BE2C (cell line): ENCODE measurements around the gene ZNF792.
"Not testable (repeated sequence)": the region's sequence is repeated elsewhere in the genome, so short reads cannot be mapped to it uniquely, and the experiment has no call there.

Experiments used
- DNase-seq: peaks from one replicate; pipeline ENCODE4 v3.0.0-alpha.2; 2020
- H3K27me3 ChIP-seq: fragments of 250-450 bp; sonication (Bioruptor Pico); 2 replicates; pipeline ENCODE4 v1.5.1; 2020; ENCODE audit warnings: mild to moderate bottlenecking
- H3K36me3 ChIP-seq: fragments of 250-450 bp; sonication (Bioruptor Pico); 2 replicates; pipeline ENCODE4 v1.5.1; 2020; ENCODE audit warnings: mild to moderate bottlenecking
- H3K4me1 ChIP-seq: fragments of 250-450 bp; sonication (Bioruptor Pico); 2 replicates; pipeline ENCODE4 v1.5.1; 2020
- H3K4me3 ChIP-seq: 2 replicates; pipeline ENCODE4 v1.5.1; 2011; ENCODE audit warnings: low read depth, low read length
- H3K9me3 ChIP-seq: fragments of 250-450 bp; sonication (Bioruptor Pico); 2 replicates; pipeline ENCODE4 v1.5.1; 2020
- CTCF ChIP-seq: IDR thresholded peaks from 2 replicates; pipeline ENCODE4 v1.5.1; 2012; ENCODE audit warnings: mild to moderate bottlenecking, low read depth, low read length

The ZNF792 gene

DNA sequence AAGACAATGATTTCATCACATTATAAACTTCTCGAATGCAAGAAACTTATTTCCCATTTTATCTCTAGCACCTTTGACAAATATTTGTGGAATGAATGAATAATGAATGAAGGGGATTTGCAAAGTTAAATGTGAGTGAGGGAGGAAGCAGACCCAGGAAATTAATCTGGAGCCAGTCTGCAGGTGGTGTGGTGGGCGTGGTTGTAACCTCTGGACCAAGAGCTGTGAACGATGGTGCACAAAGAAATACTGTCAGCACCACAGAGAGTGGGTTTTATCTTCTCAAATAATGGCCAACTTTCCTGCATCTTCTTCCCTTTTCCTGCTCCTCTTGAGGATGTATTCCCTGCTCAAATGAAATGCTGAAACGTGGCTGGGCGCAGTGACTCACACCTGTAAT lies 11.0 kb upstream of the ZNF792 start:
- H3K4me3 ChIP-seq = no peak overlapping the region
- H3K4me1 ChIP-seq = no peaks in the 10 kb centered on the region
- TF ChIP-seq CTCF = no peak
- H3K27me3 ChIP-seq = no peaks in the 10 kb centered on the region
- no peaks in the 10 kb centered on the region for H3K36me3 ChIP-seq
- DNase-seq = no peak
- no peaks in the 10 kb centered on the region for H3K9me3 ChIP-seq

DNA sequence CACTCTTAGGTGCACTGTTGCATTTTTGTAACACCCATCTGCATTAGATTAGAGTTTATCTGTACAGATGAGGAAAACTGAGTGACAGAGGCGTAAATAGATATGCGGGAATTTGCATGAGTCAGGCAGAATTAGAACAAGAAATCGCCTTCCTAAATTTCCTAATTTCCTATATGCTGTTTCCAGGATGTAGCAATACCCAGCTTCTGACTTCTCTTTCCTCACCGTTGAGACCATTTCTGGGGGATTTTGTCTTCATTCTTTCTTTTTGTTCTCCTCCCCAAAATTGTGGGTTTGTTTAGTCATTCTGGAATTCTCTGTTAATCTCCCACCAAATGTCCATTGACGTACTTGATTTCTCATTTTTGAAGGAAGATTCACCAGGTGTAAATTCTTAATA lies 10.6 kb upstream of the ZNF792 start:
- Histone ChIP-seq H3K4me3 (no peak overlapping the region), H3K36me3 (no peaks in the 10 kb centered on the region), H3K4me1 (no peaks in the 10 kb centered on the region), H3K9me3 (no peaks in the 10 kb centered on the region), H3K27me3 (no peaks in the 10 kb centered on the region)
- DNase-seq = no peak
- no peak for TF ChIP-seq CTCF

DNA sequence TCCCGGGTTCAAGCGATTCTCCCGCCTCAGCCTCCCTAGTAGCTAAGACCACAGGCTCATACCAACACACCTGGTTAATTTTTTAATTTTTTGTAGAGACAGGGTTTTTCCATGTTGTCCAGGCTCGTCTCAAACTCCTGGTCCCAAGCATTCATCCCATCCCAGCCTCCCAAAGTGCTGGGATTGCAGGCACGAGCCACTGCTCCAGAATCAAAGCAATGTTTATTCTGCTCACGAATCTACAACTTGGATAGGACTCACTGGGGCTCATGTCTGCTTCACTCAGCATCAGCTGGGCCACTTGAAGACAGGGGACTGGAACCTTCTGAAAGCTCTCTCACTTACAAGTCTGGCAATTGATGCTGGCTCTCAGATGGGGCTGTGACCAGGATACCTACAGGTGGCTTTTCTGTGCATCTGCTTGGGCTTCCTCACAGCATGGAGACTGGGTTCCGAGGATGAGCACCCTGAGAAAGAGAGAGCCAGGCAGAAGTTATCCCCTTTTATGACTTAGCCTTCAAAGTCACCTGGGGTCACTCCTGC lies 8.2 kb upstream of the ZNF792 start:
- no peaks in the 10 kb centered on the region for H3K9me3 ChIP-seq
- H3K4me1 ChIP-seq = no peaks in the 10 kb centered on the region
- H3K4me3 ChIP-seq = no peak overlapping the region
- DNase-seq = no peak
- TF ChIP-seq CTCF = no peak
- H3K36me3 ChIP-seq = no peaks in the 10 kb centered on the region
- no peaks in the 10 kb centered on the region for H3K27me3 ChIP-seq

DNA sequence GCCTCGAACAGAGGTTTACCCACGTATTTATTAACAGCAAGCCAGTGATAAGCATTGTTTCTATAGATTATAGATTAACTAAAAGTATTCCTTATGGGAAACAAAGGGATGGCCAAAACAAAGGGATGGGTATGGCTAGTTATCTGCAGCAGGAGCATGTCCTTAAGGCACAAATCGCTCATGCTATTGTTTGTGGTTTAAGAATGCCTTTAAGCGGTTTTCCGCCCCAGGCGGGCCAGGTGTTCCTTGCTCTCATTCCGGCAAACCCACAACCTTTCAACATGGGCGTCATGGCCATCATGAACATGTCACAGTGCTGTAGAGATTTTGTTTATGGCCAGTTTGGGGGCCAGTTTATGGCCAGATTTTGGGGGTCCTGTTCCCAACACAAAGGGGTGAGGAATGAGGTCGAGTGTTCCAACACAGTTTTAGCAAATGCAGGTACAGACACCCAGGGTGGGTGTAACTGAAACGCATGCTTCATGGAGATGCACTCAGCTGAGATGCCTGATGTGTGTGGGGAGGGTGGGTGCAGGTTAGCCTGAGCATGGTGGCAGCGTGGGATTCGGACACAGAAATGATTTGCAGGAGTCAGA lies 6.3 kb upstream of the ZNF792 start:
- H3K4me1 ChIP-seq, H3K9me3 ChIP-seq: not testable (repeated sequence)

DNA sequence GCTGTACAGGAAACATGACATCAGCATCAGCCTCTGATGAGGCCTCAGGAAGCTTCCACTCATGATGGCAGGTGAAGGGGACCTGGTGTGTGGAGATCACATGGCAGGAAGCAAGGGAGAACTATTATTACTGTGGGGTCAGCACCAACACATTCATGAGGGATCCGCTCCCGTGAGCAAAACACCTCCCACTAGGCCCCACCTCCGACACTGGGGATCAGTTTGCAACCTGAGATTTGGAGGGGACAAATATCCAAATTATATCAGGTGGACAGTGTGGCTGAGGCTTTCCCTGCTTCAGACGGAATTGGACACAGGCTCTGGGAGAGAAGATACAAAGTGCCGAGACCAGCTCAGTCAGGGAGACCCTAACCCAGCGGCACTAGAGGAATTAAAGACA lies 5.7 kb upstream of the ZNF792 start:
- H3K27me3 ChIP-seq = no peaks in the 10 kb centered on the region
- H3K9me3 ChIP-seq = no peaks in the 10 kb centered on the region
- no peaks in the 10 kb centered on the region for H3K4me1 ChIP-seq
- no peak for DNase-seq
- no peak for TF ChIP-seq CTCF
- H3K36me3 ChIP-seq = no peaks in the 10 kb centered on the region
- no peak overlapping the region for H3K4me3 ChIP-seq

More for the DNA sequence above, 6.3 kb upstream of the ZNF792 start:
- H3K36me3 ChIP-seq, H3K4me3 ChIP-seq, DNase-seq, H3K27me3 ChIP-seq: not testable (repeated sequence)

- Histone ChIP-seq H3K4me1 (no peaks in the 10 kb centered on the region), H3K9me3 (no peaks in the 10 kb centered on the region), H3K36me3 (no peaks in the 10 kb centered on the region), H3K27me3 (no peaks in the 10 kb centered on the region), H3K4me3 (no peak overlapping the region)
- TF ChIP-seq CTCF = no peak
- DNase-seq = no peak
Measured at GRCh38 chr19:34967551-34967950, 3.5 kb upstream of the ZNF792 start.

GRCh38 chr19:34965505-34965904 lies 1.5 kb upstream of the ZNF792 start:
- H3K36me3 ChIP-seq = peaks cover 15% of the 10 kb centered on the region
- not testable (repeated sequence) for H3K9me3 ChIP-seq, H3K4me3 ChIP-seq, DNase-seq, H3K27me3 ChIP-seq, H3K4me1 ChIP-seq
